HEK293 (cell line): ENCODE measurements around the gene CKS2.
A peak's percentile ranks its signal among the peaks of the same experiment; 100 is the strongest.

ENCODE experiments used
- GLIS1 ChIP-seq: fragments of 450-650 bp; formaldehyde crosslinking; IDR thresholded peaks from 2 replicates; pipeline ENCODE4 v1.5.1; 2016; ENCODE audit warnings: missing biosample characterization, missing genetic modification characterization
- KLF7 ChIP-seq: fragments of 450-650 bp; formaldehyde crosslinking; IDR thresholded peaks from 2 replicates; pipeline ENCODE4 v1.5.1; 2016; ENCODE audit warnings: missing biosample characterization, missing genetic modification characterization, borderline replicate concordance
- KLF8 ChIP-seq: fragments of 450-650 bp; formaldehyde crosslinking; IDR thresholded peaks from 2 replicates; pipeline ENCODE4 v1.5.1; 2016; ENCODE audit warnings: missing biosample characterization, missing genetic modification characterization
- SP3 ChIP-seq: fragments of 450-650 bp; formaldehyde crosslinking; IDR thresholded peaks from 2 replicates; pipeline ENCODE4 v1.5.1; 2016; ENCODE audit warnings: missing biosample characterization, missing genetic modification characterization
- ZBTB17 ChIP-seq: fragments of 450-650 bp; formaldehyde crosslinking; IDR thresholded peaks from 2 replicates; pipeline ENCODE4 v1.5.1; 2016; ENCODE audit warnings: missing biosample characterization, missing genetic modification characterization
- ZBTB21 ChIP-seq: fragments of 450-650 bp; formaldehyde crosslinking; IDR thresholded peaks from 2 replicates; pipeline ENCODE4 v1.5.1; 2017; ENCODE audit warnings: missing biosample characterization, missing genetic modification characterization
- ZFHX2 ChIP-seq: fragments of 450-650 bp; formaldehyde crosslinking; conservative IDR thresholded peaks from 2 replicates; pipeline ENCODE4 v1.5.1; 2016; ENCODE audit warnings: missing biosample characterization, missing genetic modification characterization
- ZNF121 ChIP-seq: fragments of 450-650 bp; formaldehyde crosslinking; IDR thresholded peaks from 2 replicates; pipeline ENCODE4 v1.5.1; 2016; ENCODE audit warnings: missing biosample characterization, missing genetic modification characterization
- ZNF16 ChIP-seq: fragments of 450-650 bp; formaldehyde crosslinking; IDR thresholded peaks from 2 replicates; pipeline ENCODE4 v1.5.1; 2016; ENCODE audit warnings: low read depth, missing biosample characterization, missing genetic modification characterization
- ZNF274 ChIP-seq, 2 experiments: fragments of 200-500 bp in 1 of 2; fragments of 450-650 bp in 1 of 2; sonication (Bioruptor generic) in 1 of 2; formaldehyde crosslinking in 1 of 2; IDR thresholded peaks; 2 replicates each; pipeline versions ENCODE4 v1.5.1 to v1.6.1; 2014 to 2016; ENCODE audit warnings: borderline replicate concordance in 1 of 2, inconsistent platforms in 1 of 2, low read length in 1 of 2, missing biosample characterization in 1 of 2, missing genetic modification characterization in 1 of 2
- ZNF473 ChIP-seq: fragments of 450-650 bp; formaldehyde crosslinking; IDR thresholded peaks from 2 replicates; pipeline ENCODE4 v1.5.1; 2017; ENCODE audit warnings: missing biosample characterization, missing genetic modification characterization
- ZNF561 ChIP-seq: fragments of 450-650 bp; IDR thresholded peaks from 2 replicates; pipeline ENCODE4 v1.5.1; 2018; ENCODE audit warnings: missing biosample characterization, missing genetic modification characterization, borderline replicate concordance
- ZNF610 ChIP-seq: fragments of 450-650 bp; formaldehyde crosslinking; IDR thresholded peaks from 2 replicates; pipeline ENCODE4 v1.5.1; 2016; ENCODE audit warnings: missing biosample characterization, missing genetic modification characterization, borderline replicate concordance
- ZNF654 ChIP-seq: fragments of 450-650 bp; formaldehyde crosslinking; IDR thresholded peaks from 2 replicates; pipeline ENCODE4 v1.5.1; 2016; ENCODE audit warnings: low read depth, missing biosample characterization, missing genetic modification characterization
- ZNF660 ChIP-seq: fragments of 450-650 bp; IDR thresholded peaks from 2 replicates; pipeline ENCODE4 v1.5.1; 2018; ENCODE audit warnings: missing biosample characterization, mild to moderate bottlenecking, missing genetic modification characterization
- ZNF843 ChIP-seq: fragments of 450-650 bp; formaldehyde crosslinking; IDR thresholded peaks from 2 replicates; pipeline ENCODE4 v1.5.1; 2016; ENCODE audit warnings: missing biosample characterization, missing genetic modification characterization
- ZSCAN30 ChIP-seq: fragments of 450-650 bp; IDR thresholded peaks from 2 replicates; pipeline ENCODE4 v1.5.1; 2018; ENCODE audit warnings: missing biosample characterization, mild to moderate bottlenecking, missing genetic modification characterization, moderate library complexity
- TF ChIP-seq, protein P1 (sequence below): fragments of 450-650 bp; formaldehyde crosslinking; IDR thresholded peaks from 2 replicates; pipeline ENCODE4 v1.5.1; 2016; ENCODE audit warnings: missing biosample characterization, missing genetic modification characterization
- TF ChIP-seq, protein P2 (sequence below): fragments of 450-650 bp; formaldehyde crosslinking; conservative IDR thresholded peaks from 2 replicates; pipeline ENCODE4 v1.5.1; 2016; ENCODE audit warnings: low read depth, missing biosample characterization, missing genetic modification characterization
- TF ChIP-seq, protein P3 (sequence below): fragments of 450-650 bp; formaldehyde crosslinking; IDR thresholded peaks from 2 replicates; pipeline ENCODE4 v1.5.1; 2016; ENCODE audit warnings: missing biosample characterization, missing genetic modification characterization
- TF ChIP-seq, protein P4 (sequence below): fragments of 450-650 bp; IDR thresholded peaks from 2 replicates; pipeline ENCODE4 v1.5.1; 2018; ENCODE audit warnings: missing biosample characterization, mild to moderate bottlenecking, missing genetic modification characterization
- TF ChIP-seq, protein P5 (sequence below): fragments of 450-650 bp; formaldehyde crosslinking; IDR thresholded peaks from 2 replicates; pipeline ENCODE4 v1.5.1; 2016; ENCODE audit warnings: missing biosample characterization, missing genetic modification characterization
- TF ChIP-seq, protein P6 (sequence below): sonication (generic); formaldehyde crosslinking; IDR thresholded peaks from 2 replicates; pipeline ENCODE4 v1.8.1; 2022; ENCODE audit warnings: mild to moderate bottlenecking, moderate library complexity, missing genetic modification reagents

CKS2 gene

DNA sequence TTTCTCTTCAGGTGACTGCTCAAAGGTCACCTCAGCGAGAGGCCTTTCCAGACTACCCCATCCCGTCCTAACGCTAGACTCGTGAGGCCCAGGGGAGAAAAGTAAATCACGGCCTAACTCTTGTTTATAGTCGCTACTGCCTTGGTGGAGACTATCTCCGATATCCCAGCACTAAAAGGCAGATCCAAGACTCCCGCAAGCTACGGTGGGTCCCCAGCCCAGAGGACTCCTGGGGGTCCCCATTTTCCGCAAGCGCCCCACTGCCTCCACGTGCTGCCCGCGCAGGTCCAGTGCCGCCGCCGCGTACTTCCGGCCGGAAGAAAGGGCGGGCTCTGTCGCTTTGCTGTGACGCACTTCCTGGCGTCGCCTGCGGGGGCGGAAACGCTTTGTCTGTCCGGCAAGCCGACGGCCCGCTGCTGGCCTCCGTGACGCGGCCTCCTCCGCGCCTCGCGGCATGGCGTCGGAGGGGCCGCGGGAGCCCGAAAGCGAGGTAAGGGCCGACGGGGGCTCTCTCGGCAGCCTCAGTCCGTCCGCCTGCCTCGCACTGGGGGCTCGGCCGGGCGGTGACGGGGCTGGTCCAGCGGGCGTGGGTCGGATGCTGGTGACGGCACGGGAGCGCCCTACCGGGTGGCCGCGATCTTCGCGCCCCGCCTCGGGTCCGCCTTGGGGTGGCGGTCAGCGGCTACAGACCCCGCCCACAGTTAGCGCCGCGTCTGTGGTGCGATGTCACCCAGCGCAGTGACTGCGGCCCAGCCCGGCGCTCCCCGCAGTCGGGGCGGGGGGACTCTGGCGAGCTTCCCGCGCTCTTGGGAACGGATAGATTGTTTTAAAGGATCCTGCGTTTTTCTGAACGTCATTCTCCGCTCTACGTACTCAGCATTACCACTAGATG is 7.4 kb downstream of the CKS2 start, which contains the start of gene SECISBP2 (continued):
- TF ChIP-seq, protein P1, sequence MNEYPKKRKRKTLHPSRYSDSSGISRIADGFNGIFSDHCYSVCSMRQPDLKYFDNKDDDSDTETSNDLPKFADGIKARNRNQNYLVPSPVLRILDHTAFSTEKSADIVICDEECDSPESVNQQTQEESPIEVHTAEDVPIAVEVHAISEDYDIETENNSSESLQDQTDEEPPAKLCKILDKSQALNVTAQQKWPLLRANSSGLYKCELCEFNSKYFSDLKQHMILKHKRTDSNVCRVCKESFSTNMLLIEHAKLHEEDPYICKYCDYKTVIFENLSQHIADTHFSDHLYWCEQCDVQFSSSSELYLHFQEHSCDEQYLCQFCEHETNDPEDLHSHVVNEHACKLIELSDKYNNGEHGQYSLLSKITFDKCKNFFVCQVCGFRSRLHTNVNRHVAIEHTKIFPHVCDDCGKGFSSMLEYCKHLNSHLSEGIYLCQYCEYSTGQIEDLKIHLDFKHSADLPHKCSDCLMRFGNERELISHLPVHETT (tag by site-specific recombination), result peak; percentile 74
- TF ChIP-seq ZBTB17 (tag by site-specific recombination), result peak; percentile 33
- peak; percentile 64 for TF ChIP-seq GLIS1
- TF ChIP-seq ZSCAN30 (tag by site-specific recombination), result peak; percentile 78
- TF ChIP-seq, protein P2, sequence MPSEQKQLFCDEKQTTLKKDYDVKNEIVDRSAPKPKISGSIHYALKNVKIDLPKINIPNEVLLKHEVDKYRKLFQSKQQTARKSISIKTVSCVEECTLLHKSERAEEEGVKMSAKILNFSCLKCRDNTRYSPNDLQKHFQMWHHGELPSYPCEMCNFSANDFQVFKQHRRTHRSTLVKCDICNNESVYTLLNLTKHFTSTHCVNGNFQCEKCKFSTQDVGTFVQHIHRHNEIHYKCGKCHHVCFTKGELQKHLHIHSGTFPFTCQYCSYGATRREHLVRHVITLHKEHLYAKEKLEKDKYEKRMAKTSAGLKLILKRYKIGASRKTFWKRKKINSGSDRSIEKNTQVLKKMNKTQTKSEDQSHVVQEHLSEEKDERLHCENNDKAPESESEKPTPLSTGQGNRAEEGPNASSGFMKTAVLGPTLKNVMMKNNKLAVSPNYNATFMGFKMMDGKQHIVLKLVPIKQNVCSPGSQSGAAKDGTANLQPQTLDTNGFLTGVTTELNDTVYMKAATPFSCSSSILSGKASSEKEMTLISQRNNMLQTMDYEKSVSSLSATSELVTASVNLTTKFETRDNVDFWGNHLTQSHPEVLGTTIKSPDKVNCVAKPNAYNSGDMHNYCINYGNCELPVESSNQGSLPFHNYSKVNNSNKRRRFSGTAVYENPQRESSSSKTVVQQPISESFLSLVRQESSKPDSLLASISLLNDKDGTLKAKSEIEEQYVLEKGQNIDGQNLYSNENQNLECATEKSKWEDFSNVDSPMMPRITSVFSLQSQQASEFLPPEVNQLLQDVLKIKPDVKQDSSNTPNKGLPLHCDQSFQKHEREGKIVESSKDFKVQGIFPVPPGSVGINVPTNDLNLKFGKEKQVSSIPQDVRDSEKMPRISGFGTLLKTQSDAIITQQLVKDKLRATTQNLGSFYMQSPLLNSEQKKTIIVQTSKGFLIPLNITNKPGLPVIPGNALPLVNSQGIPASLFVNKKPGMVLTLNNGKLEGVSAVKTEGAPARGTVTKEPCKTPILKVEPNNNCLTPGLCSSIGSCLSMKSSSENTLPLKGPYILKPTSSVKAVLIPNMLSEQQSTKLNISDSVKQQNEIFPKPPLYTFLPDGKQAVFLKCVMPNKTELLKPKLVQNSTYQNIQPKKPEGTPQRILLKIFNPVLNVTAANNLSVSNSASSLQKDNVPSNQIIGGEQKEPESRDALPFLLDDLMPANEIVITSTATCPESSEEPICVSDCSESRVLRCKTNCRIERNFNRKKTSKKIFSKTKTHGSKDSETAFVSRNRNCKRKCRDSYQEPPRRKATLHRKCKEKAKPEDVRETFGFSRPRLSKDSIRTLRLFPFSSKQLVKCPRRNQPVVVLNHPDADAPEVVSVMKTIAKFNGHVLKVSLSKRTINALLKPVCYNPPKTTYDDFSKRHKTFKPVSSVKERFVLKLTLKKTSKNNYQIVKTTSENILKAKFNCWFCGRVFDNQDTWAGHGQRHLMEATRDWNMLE (tag by site-specific recombination), result peak; percentile 56
- peak; percentile 36 for TF ChIP-seq ZBTB21 (tag by site-specific recombination)
- TF ChIP-seq ZNF610 (tag by site-specific recombination), result 0 out of 2 replicates have a peak, but pooled peaks have one; percentile 60
- peak; percentile 49; the same call in 1 of the 2 replicates for TF ChIP-seq ZNF654
- peak; percentile 91 for TF ChIP-seq KLF8 (tag by site-specific recombination)
- TF ChIP-seq ZNF274 (IDR thresholded peaks at IDR 0.05; ENCODE audit: low read length), result no peak
- TF ChIP-seq ZNF274 (tag by site-specific recombination; IDR thresholded peaks at IDR 0.05; ENCODE audit: borderline replicate concordance), result no peak
- peak; percentile 63; the same call in 1 of the 2 replicates for TF ChIP-seq ZNF660 (tag by site-specific recombination)
- TF ChIP-seq, protein P3, sequence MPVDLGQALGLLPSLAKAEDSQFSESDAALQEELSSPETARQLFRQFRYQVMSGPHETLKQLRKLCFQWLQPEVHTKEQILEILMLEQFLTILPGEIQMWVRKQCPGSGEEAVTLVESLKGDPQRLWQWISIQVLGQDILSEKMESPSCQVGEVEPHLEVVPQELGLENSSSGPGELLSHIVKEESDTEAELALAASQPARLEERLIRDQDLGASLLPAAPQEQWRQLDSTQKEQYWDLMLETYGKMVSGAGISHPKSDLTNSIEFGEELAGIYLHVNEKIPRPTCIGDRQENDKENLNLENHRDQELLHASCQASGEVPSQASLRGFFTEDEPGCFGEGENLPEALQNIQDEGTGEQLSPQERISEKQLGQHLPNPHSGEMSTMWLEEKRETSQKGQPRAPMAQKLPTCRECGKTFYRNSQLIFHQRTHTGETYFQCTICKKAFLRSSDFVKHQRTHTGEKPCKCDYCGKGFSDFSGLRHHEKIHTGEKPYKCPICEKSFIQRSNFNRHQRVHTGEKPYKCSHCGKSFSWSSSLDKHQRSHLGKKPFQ, result 0 out of 2 replicates have a peak, but pooled peaks have one; percentile 13
- no peak for TF ChIP-seq ZNF16 (tag by site-specific recombination)
- no peak for TF ChIP-seq ZNF473 (tag by site-specific recombination)
- TF ChIP-seq ZNF843 (tag by site-specific recombination), result peak; percentile 26; the same call in 1 of the 2 replicates
- TF ChIP-seq, protein P4, sequence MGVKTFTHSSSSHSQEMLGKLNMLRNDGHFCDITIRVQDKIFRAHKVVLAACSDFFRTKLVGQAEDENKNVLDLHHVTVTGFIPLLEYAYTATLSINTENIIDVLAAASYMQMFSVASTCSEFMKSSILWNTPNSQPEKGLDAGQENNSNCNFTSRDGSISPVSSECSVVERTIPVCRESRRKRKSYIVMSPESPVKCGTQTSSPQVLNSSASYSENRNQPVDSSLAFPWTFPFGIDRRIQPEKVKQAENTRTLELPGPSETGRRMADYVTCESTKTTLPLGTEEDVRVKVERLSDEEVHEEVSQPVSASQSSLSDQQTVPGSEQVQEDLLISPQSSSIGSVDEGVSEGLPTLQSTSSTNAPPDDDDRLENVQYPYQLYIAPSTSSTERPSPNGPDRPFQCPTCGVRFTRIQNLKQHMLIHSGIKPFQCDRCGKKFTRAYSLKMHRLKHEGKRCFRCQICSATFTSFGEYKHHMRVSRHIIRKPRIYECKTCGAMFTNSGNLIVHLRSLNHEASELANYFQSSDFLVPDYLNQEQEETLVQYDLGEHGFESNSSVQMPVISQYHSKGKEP (tag by site-specific recombination), result peak; percentile 39; the same call in 1 of the 2 replicates
- peak; percentile 20; the same call in 1 of the 2 replicates for TF ChIP-seq KLF7 (tag by site-specific recombination)
- TF ChIP-seq ZNF561 (tag by site-specific recombination), result 0 out of 2 replicates have a peak, but pooled peaks have one; percentile 32
- peak; percentile 81 for TF ChIP-seq SP3
- TF ChIP-seq, protein P5, sequence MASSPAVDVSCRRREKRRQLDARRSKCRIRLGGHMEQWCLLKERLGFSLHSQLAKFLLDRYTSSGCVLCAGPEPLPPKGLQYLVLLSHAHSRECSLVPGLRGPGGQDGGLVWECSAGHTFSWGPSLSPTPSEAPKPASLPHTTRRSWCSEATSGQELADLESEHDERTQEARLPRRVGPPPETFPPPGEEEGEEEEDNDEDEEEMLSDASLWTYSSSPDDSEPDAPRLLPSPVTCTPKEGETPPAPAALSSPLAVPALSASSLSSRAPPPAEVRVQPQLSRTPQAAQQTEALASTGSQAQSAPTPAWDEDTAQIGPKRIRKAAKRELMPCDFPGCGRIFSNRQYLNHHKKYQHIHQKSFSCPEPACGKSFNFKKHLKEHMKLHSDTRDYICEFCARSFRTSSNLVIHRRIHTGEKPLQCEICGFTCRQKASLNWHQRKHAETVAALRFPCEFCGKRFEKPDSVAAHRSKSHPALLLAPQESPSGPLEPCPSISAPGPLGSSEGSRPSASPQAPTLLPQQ (tag by site-specific recombination), result no peak; the same call in 1 of the 2 replicates
- TF ChIP-seq ZFHX2 (tag by site-specific recombination), result peak; percentile 90
- TF ChIP-seq, protein P6, sequence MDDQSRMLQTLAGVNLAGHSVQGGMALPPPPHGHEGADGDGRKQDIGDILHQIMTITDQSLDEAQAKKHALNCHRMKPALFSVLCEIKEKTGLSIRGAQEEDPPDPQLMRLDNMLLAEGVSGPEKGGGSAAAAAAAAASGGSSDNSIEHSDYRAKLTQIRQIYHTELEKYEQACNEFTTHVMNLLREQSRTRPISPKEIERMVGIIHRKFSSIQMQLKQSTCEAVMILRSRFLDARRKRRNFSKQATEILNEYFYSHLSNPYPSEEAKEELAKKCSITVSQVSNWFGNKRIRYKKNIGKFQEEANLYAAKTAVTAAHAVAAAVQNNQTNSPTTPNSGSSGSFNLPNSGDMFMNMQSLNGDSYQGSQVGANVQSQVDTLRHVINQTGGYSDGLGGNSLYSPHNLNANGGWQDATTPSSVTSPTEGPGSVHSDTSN (CRISPR knock-in tag), result peak; percentile 92
- TF ChIP-seq ZNF121 (tag by site-specific recombination), result no peak
